Thyroid gland (tissue), 4 donors: ENCODE results near the gene ROS1.

Experiments
- POLR2A ChIP-seq, 2 donors: fragments of 450-650 bp; IDR thresholded peaks; one replicate each; pipeline ENCODE4 v1.6.1; 2017; ENCODE audit warnings: antibody characterized with exemption in 2 of 2, mild to moderate bottlenecking in 2 of 2, moderate library complexity in 1 of 2
- TF ChIP-seq, protein P1 (sequence below), 6 experiments: fragments of 200-600 bp in 3 of 6; fragments of 450-650 bp in 3 of 6; sonication (generic) in 3 of 6; IDR thresholded peaks; one replicate each; pipeline ENCODE4 v1.5.1; 2016 to 2019; ENCODE audit warnings: antibody characterized with exemption in 6 of 6, mild to moderate bottlenecking in 2 of 6, inconsistent platforms in 1 of 6, moderate library complexity in 1 of 6

DNA sequence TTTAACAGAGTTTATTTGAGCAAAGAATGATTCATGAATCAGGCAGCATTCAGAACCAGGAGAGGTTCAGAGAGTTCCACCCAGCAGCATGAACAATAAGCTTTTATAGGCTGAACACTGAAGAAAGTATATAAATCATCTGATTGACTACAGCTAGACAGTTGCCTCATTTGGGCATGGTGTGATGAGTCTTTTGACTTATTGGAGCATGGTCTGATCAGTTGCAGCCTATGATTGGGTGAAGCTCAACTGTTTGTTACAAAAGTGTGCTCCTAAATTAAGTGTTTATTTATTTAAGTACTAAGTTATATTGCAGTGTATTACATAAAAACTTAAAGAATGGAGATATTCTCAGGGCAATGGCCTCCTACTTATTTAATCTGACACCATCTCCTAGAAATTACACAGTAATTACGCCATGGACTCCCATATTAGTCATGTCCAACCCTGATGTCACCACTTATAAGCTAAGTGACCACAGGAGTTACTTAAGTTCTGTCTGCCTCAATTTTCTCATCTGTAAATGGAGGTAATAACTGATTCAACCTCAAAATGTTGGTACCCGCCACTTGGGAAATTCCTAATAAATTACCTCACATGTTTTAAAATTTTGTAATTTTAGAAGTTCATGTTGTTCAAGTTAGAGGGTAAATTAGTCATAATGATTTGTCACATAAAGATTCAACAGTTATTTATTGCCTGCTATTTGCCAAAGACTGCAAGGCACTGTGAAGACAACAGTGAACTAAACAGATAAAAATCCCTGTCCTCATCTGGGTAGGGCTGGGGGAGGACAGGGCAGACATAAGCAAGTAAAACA lies 15.2 kb upstream of the ROS1 start:
- TF ChIP-seq, protein P1, sequence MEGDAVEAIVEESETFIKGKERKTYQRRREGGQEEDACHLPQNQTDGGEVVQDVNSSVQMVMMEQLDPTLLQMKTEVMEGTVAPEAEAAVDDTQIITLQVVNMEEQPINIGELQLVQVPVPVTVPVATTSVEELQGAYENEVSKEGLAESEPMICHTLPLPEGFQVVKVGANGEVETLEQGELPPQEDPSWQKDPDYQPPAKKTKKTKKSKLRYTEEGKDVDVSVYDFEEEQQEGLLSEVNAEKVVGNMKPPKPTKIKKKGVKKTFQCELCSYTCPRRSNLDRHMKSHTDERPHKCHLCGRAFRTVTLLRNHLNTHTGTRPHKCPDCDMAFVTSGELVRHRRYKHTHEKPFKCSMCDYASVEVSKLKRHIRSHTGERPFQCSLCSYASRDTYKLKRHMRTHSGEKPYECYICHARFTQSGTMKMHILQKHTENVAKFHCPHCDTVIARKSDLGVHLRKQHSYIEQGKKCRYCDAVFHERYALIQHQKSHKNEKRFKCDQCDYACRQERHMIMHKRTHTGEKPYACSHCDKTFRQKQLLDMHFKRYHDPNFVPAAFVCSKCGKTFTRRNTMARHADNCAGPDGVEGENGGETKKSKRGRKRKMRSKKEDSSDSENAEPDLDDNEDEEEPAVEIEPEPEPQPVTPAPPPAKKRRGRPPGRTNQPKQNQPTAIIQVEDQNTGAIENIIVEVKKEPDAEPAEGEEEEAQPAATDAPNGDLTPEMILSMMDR (IDR thresholded peaks at IDR 0.05) = no peak
- no peak for TF ChIP-seq POLR2A (IDR thresholded peaks at IDR 0.05)
